ENCODE measurements around the gene TRABD2A. TPM values are rescaled to one million over a fixed set of nuclear protein-coding genes. Genes with fewer than 3 reads are reported as not detected.

TRABD2A gene
- total RNA-seq, 4 donors from 2014 or later: 0.47 to 2.7 (median 1.4) TPM

DNA sequence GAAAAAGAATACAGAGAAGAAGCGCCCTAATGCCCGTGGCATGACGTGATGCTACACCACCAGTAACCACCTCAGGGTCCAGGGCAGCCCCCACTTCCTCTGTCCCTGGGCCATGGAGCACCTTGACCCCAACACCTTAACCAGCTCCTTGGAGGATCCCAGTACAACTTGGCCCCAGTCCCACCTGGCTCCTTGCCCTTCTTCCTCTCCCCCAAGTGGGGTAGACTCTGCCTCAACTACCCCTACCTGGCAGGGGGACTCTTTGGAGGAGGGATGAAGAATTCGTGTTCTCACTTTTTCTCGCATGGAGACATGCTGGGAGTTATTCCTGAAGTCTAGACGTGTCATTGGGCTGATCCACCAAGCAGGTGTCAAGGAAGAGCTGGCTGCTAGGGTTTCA is 18.9 kb downstream of the TRABD2A start:
- Histone ChIP-seq H3K36me3 (no peaks in the 10 kb centered on the region), H3K27me3 (peaks cover 30% of the 10 kb centered on the region), H3K9me3 (no peaks in the 10 kb centered on the region), H3K4me1 (no peaks in the 10 kb centered on the region), H3K4me3 (no peak overlapping the region), H3K27ac (no peak overlapping the region)
- no peak for TF ChIP-seq POLR2A (IDR thresholded peaks at IDR 0.05)
- TF ChIP-seq EP300 (IDR thresholded peaks at IDR 0.05): no peak
- TF ChIP-seq, protein P1, sequence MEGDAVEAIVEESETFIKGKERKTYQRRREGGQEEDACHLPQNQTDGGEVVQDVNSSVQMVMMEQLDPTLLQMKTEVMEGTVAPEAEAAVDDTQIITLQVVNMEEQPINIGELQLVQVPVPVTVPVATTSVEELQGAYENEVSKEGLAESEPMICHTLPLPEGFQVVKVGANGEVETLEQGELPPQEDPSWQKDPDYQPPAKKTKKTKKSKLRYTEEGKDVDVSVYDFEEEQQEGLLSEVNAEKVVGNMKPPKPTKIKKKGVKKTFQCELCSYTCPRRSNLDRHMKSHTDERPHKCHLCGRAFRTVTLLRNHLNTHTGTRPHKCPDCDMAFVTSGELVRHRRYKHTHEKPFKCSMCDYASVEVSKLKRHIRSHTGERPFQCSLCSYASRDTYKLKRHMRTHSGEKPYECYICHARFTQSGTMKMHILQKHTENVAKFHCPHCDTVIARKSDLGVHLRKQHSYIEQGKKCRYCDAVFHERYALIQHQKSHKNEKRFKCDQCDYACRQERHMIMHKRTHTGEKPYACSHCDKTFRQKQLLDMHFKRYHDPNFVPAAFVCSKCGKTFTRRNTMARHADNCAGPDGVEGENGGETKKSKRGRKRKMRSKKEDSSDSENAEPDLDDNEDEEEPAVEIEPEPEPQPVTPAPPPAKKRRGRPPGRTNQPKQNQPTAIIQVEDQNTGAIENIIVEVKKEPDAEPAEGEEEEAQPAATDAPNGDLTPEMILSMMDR (IDR thresholded peaks at IDR 0.05): no peak
- no peak for TF ChIP-seq POLR2AphosphoS5 (IDR thresholded peaks at IDR 0.05)
- no peak for ATAC-seq
- WGBS, 2 donors (ENCODE audit: low coverage in 1 of 2): 51% methylated on average over 2 of the region's 6 CpGs; no CpG with 5 or more reads in 1 of the 2 donors

DNA sequence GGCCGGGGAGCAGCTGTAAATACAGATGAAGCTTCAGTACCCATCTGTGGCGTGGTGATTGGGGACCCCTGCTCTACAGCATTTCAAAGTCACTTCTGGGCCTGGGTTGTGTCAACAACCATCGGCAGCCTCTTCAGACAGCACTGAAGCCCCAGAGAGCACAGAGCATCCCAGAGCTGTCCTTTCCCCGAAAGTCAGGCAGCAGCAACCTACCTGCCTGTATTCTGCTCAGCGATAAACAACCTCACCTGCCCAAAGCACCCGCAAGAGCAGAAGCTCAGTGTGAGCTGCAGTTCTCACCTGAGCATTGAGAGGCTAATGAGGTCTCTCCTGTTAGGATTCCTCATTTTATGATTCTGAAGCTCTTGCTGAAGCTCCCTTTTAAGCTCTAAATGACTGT is 19.3 kb downstream of the TRABD2A start:
- no peak overlapping the region for H3K4me3 ChIP-seq
- H3K9me3 ChIP-seq: no peaks in the 10 kb centered on the region
- H3K27ac ChIP-seq: no peak overlapping the region
- peaks cover 30% of the 10 kb centered on the region for H3K27me3 ChIP-seq
- no peak for ATAC-seq
- H3K36me3 ChIP-seq: no peaks in the 10 kb centered on the region
- 62% methylated on average over 3 of the region's 6 CpGs; no CpG with 5 or more reads in 1 of the 2 donors for WGBS, 2 donors (ENCODE audit: low coverage in 1 of 2)
- TF ChIP-seq, protein P1 (IDR thresholded peaks at IDR 0.05): no peak
- TF ChIP-seq EP300 (IDR thresholded peaks at IDR 0.05) (no peak), POLR2AphosphoS5 (IDR thresholded peaks at IDR 0.05) (no peak), POLR2A (IDR thresholded peaks at IDR 0.05) (no peak)
- no peaks in the 10 kb centered on the region for H3K4me1 ChIP-seq

DNA sequence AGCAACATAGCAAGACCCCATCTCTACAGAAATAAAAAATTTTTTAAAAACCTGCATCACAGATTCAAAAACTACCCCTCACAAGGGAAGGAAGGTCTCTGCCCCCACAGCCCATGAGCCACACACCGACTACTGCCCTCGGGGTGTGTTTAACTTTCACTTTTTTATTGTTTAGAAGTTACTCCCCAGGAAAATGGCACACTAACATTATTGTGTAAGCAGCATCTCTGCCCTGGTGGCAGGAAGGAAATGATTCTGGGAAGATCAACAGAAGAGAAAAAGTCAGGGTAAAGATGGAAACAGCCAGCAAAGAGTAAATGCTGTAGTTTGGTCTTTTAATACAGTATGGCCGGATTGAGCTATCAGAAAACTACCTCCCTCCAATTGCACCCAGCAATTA is 21.9 kb downstream of the TRABD2A start:
- TF ChIP-seq POLR2A (IDR thresholded peaks at IDR 0.05) (no peak), EP300 (IDR thresholded peaks at IDR 0.05) (no peak), POLR2AphosphoS5 (IDR thresholded peaks at IDR 0.05) (no peak)
- TF ChIP-seq, protein P1 (IDR thresholded peaks at IDR 0.05): no peak
- H3K4me1 ChIP-seq: no peaks in the 10 kb centered on the region
- WGBS, 2 donors (ENCODE audit: low coverage in 1 of 2): 48 to 50% methylated on average over 2 to 3 of the region's 3 CpGs
- peaks cover 26% of the 10 kb centered on the region for H3K27me3 ChIP-seq
- no peaks in the 10 kb centered on the region for H3K36me3 ChIP-seq
- H3K4me3 ChIP-seq: no peak overlapping the region
- H3K9me3 ChIP-seq: no peaks in the 10 kb centered on the region
- no peak overlapping the region for H3K27ac ChIP-seq
- no peak for ATAC-seq

DNA sequence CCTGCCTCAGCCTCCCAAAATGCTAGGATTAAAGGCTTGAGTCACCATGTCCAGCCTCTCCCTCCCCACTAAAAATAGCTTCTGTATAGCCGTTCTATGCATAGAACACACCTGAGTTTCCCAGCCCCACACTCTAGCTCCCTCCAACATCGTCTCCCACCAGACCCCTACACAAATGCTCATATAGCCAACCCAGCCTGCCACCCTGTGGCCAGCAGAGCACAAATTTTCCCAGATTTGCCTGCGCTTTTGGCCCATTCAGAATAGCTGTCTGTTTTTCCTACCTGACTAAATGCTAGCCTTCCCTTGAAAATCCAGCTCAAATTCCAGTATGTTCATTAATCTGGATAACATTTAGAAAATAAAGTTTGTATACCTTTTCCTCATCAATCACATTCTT is 22.8 kb downstream of the TRABD2A start:
- Histone ChIP-seq H3K27me3 (peaks cover 25% of the 10 kb centered on the region), H3K27ac (no peak overlapping the region), H3K36me3 (no peaks in the 10 kb centered on the region), H3K4me3 (no peak overlapping the region), H3K9me3 (no peaks in the 10 kb centered on the region), H3K4me1 (no peaks in the 10 kb centered on the region)
- WGBS, 2 donors (ENCODE audit: low coverage in 1 of 2): 61 to 81% methylated on average over 3 of the region's 3 CpGs
- TF ChIP-seq EP300 (IDR thresholded peaks at IDR 0.05) (no peak), POLR2AphosphoS5 (IDR thresholded peaks at IDR 0.05) (no peak), POLR2A (IDR thresholded peaks at IDR 0.05) (no peak)
- TF ChIP-seq, protein P1 (IDR thresholded peaks at IDR 0.05): no peak
- no peak for ATAC-seq

DNA sequence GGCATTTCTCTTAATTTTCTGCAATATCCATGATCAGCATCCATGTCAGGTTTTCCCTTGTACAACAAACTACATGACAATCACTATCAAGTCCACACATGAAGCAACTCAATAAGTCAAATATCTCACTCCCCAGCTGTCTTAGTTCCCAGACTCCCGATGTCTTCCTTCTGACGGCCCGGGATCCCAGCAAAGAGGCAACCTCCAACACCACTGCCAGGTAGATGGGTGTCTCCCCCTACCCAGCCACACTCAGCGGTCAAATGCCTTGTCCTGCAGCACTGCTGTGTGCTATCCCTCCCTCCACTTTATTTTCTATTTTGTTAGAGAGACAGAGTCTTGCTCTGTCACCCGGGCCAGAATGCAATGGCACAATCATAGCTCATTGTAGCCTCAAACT is 23.3 kb downstream of the TRABD2A start:
- no peak for ATAC-seq
- no peaks in the 10 kb centered on the region for H3K36me3 ChIP-seq
- no peaks in the 10 kb centered on the region for H3K4me1 ChIP-seq
- TF ChIP-seq POLR2A (IDR thresholded peaks at IDR 0.05): no peak
- no peaks in the 10 kb centered on the region for H3K9me3 ChIP-seq
- WGBS, 2 donors (ENCODE audit: low coverage in 1 of 2): 87% methylated on average over 5 of the region's 5 CpGs; no CpG with 5 or more reads in 1 of the 2 donors
- H3K27me3 ChIP-seq: peaks cover 23% of the 10 kb centered on the region
- H3K27ac ChIP-seq: no peak overlapping the region
- H3K4me3 ChIP-seq: no peak overlapping the region
